ENCODE data around the gene CSF1. TPM values are rescaled to one million over a fixed set of nuclear protein-coding genes. Genes with fewer than 3 reads are reported as not detected.
A peak's percentile ranks its signal among the peaks of the same experiment; 100 is the strongest.
"Not testable (repeated sequence)": the region's sequence is repeated elsewhere in the genome, so short reads cannot be mapped to it uniquely, and the experiment has no call there.

CSF1 gene, protein sequence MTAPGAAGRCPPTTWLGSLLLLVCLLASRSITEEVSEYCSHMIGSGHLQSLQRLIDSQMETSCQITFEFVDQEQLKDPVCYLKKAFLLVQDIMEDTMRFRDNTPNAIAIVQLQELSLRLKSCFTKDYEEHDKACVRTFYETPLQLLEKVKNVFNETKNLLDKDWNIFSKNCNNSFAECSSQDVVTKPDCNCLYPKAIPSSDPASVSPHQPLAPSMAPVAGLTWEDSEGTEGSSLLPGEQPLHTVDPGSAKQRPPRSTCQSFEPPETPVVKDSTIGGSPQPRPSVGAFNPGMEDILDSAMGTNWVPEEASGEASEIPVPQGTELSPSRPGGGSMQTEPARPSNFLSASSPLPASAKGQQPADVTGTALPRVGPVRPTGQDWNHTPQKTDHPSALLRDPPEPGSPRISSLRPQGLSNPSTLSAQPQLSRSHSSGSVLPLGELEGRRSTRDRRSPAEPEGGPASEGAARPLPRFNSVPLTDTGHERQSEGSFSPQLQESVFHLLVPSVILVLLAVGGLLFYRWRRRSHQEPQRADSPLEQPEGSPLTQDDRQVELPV
- total RNA-seq (ENCODE audit: insufficient read depth, low replicate concordance): 5.8 TPM

DNA sequence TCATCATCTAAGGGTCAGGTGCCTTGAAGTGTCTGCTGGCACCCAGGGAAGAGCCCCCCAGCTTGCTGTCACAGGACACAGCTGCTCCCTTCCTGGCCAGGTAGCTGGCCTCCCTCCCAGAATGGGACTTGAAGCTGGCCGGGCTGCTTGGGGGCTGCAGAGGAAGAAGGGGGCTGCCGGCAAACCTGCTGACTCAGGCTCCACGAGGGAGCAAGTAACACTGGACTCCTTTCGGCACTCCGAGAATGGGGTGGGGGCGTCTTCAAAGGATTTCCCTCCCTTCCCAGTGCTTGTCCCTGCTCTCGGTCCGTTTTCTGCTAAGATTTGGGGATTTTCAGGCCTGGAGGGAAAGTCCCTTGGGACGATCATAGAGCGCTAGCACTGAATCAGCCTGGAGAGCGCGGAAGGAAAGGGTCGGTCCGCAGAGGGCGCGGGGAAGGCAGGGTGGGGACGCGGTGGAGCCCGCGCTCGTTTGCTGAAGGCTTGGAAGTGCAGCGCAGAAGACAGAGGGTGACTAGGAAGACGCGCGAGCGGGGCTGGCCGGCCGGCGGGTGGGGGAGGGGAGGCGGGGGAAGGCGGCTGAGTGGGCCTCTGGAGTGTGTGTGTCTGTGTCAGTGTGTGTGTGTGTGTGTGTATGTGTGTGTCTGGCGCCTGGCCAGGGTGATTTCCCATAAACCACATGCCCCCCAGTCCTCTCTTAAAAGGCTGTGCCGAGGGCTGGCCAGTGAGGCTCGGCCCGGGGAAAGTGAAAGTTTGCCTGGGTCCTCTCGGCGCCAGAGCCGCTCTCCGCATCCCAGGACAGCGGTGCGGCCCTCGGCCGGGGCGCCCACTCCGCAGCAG, at the start of gene CSF1:
CSF1 (plus strand) TSS at position 727 of the 840 bp plus-strand sequence. CDS start 175 bp downstream, outside the sequence.
- peak; percentile 82 for DNase-seq (ENCODE audit: low spot score)

DNA sequence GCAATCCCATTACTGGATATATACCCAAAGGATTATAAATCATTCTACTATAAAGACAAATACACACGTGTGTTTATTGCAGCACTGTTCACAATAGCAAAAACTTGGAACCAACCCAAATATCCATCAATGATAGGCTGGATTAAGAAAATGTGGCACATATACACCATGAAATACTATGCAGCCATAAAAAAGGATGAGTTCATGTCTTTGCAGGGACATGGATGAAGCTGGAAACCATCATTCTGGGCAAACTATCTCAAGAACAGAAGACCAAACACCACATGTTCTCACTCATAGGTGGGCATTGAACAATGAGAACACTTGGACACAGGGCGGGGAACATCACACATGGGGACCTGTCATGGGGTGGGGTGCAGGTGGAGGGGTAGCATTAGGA, 49.0 kb upstream of the CSF1 start:
- DNase-seq (ENCODE audit: low spot score): not testable (repeated sequence)

DNA sequence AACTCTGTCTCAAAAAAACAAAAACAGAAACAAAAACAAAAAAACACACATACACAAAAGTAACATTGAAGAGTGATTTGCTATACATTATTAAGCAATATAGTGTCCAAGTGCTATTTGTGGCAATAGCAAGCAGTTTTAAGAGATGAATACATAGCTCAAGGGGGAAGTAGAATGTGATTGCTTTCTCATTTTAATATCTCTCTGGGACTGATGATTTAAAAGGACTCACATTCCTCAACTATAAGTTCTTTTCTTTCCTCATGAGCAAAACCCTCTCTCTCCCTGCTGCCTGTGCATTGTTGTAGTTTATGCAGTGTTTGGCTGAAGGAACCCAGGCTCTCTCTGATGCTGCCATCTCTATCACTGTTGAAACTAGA, 47.0 kb upstream of the CSF1 start:
- DNase-seq (ENCODE audit: low spot score): no peak

DNA sequence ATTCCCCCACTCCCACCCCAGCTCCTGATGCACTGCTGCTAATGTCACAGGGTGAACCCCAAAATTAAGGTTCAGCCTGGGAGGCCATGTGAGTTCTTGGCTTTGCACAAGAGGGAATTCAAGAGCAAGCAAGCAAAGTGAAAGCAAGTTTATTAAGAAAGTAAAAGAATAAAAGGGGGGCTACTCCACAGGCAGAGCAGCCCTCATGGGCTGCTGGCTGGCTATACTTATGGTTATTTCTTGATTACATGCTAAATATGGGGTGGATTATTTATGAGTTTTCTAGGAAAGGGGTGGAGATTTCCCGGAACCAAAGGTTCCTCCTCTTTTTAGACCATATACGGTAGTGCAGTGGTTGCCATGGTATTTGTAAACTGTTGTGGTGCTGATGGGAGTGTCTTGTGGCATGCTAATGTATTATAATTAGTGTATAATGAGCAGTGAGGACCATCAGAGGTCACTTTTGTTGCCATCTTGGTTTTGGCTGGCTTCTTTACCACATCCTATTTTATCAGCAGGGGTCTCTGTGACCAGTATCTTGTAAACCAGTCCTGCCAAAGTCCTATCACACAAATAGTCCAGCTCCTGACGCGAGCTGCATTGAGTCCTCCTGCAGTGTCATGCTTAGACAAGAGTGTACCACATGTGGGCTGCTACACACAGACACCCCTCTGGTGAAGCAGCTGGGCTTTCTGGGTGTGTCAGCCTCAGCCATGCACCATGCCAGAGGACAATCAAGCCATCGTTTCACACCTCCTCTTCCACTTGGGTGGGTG, 46.4 kb upstream of the CSF1 start:
- DNase-seq (ENCODE audit: low spot score): no peak

DNA sequence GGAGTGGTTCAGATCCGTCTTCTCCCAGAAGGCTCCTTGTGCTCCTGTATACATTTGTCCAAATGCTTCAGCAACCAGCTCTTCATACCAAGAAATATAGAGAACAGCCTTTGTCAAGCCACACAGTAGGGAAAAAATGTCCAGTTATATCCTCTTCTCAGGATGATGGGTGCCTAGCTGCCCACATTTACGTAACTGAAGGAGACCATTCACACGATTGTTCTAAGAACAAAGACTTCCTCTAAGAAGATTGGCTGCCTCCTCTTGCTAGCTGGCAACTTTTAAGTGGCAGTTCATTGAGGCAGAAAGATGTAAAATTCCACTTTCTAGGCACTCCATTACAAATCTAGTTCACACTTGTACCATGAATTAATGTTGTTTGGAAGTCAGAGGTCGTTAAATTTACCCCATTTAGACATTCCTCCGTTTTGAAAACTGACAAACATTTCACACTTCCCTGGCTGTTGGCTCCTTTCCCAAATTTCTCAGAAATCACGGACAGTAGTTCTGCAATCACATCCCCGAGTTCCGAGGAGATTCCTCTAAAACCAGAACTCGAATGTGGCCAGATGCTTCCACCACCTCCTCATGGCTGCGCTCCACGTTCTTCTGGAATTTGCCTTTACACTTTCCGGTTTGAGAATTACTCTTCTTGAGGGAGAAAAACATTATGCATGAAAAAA, 45.6 kb upstream of the CSF1 start:
- no peak for DNase-seq (ENCODE audit: low spot score)

DNA sequence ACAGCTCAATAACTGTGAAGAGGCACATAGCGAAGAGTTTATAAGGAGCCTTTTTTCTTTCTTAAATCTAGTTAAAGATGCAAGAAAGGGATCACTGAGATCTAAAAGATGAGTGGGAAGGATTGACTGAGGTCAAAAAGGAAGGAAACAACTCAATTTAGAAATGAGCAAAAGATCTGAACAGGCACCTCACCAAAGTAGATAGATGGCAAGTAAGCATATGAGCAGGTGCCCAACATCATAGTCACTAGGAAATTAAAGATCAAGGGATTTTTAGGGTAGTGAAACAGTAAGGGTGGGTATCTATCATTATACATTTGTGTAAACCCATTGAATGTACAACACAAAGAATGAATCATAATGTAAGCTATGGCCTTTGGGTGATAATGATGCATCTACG, 44.6 kb upstream of the CSF1 start:
- no peak for DNase-seq (ENCODE audit: low spot score)

DNA sequence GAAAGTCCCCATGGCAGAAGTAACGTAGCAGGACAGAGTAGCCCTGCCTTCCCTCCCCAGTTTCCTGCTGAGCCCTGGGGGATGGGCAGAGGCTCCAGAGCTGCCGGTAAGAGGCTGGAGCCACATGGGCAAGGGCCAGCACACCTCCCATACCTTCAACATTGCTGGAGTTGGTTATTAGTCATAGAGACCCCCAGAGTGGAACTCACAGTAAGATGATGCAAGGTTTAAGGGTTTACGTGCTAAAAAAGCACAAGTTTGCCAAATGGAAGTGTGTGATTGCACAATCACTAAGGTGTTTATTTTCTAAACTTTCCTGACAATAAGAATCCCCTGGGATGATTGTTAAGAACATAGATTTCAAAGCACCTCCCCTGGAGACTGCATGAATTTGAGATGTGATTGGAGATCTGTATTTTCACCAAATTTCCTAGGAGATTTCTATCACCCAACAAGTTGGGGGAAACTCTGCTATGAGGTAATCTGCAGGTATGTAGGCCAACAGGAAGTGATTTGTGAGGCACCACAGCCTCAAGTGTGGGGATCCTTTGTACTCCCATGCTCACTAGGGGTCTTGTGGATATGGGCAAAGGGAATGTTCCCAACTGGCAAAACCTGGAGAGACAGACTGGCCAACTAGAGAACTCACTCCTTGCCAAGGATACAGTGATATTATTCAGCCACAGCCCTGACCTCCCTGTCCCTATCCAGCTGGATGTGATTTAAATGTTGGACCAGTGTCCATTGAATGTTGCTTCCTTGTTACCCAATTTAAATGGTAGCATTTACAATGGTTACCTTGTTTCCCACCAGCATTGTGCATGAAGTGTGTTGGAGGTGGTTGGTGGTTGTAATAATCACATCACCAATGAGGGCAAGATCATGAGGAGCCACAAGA, 37.1 kb upstream of the CSF1 start:
- DNase-seq (ENCODE audit: low spot score): no peak

DNA sequence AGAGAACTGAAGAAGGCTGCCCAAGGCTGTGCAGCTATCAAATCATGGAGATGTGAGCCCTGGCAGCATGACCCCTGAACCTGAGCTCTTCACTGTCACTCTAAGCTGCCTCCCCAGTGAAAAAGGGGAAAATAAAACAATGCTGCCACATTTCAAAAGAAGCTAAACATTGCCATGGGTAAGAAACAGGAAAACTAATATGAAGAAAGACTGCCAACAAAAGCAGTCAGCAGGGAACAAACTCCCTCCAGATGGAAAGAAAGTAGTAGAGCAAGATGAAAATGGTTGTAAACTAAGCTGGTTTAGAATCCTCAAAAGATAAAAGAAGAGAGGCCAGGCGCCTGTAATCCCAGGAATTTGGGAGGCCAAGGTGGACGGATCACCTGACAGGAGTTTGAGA, 36.2 kb upstream of the CSF1 start:
- no peak for DNase-seq (ENCODE audit: low spot score)

DNA sequence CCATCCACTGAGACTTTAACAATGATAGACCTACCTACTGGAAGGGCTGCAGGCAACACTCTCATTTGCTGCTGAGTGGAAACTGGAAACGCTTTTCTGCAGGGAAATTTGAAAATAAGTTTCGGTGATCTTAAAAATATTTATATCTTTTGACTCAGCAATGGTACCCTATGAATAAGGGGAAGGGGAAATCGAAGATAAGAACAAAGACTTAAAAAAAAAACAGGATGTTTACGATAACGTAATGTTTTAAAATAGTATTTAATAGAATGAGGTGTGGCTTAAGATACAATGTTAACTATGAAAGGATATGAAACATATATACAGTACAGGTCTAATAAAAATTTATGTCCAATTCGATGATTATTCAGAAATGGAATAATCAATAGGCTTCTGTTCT, 34.8 kb upstream of the CSF1 start:
- no peak for DNase-seq (ENCODE audit: low spot score)

DNA sequence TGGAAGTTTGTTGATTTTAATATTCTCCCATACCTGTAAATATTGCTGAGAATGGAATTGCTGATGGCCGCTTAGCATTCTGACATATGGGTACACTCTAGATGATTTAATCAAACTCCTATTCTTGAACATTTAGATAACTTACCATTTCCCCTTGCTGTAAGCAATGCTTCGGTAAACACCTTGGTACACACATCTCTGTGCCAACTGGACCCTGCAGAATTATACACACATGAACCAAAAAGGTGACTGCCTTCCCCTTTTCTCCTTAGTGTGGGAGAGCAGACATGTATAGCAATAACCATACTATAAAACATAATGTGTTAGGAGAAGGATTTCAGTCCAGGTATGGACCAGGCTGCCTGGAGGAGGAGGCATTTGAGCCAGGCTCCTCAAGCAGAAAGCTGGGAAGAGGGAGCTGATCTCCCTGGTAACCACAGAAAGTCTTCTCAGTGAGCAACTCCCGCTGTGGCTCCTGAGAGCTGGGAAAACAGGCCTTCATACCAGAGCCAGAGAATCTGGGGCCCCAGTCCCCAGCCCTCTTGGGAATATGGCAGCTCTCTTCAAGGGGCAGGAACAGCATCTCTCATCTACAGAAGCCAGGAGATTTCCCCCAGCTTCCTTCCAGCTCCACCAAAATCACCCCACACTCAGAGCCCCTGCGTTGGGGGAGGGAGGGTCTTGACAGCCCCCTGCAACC, 33.9 kb upstream of the CSF1 start:
- DNase-seq (ENCODE audit: low spot score): peak; percentile 69

DNA sequence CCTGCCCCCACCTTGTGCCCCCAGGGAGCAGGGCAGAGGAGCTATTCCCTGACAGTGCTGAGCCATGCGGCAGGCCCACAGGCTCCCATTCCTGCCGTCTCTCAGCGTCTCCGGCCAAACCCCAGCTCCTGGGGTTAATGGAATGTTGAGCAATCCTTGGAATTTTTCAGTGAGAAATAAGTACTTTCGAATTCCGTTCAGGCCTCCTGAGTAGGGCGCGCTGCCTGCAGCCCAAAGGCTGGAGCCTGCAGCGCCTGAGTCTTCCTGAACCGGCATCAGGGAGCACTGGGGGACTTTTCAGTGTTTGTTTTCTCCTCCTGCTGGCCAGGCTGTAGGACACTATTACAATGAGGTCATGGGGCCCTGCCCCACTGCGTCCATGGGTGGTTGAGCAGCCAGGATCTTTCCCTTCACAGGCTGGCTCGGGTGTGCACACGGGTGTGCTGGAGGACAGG, 33.3 kb upstream of the CSF1 start:
- peak; percentile 91 for DNase-seq (ENCODE audit: low spot score)

DNA sequence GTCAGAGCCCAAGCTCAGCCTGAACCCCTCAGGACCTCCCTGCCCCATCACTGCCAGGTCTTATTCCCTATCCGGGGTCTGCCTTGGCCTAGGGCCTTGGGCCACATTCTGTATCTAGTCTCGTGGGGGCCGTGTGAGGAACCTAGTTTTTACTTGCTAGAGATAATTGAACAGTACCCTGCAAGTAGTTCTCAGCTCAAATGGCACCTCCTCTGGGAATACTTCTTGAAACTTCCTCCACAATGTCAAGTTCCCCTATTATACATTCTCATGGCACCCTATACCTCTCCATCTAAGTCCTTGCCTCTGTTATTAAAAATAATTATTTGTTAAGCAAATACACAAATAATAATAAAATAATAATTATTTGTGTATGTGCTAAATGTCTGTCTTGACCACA, 32.9 kb upstream of the CSF1 start:
- no peak for DNase-seq (ENCODE audit: low spot score)

DNA sequence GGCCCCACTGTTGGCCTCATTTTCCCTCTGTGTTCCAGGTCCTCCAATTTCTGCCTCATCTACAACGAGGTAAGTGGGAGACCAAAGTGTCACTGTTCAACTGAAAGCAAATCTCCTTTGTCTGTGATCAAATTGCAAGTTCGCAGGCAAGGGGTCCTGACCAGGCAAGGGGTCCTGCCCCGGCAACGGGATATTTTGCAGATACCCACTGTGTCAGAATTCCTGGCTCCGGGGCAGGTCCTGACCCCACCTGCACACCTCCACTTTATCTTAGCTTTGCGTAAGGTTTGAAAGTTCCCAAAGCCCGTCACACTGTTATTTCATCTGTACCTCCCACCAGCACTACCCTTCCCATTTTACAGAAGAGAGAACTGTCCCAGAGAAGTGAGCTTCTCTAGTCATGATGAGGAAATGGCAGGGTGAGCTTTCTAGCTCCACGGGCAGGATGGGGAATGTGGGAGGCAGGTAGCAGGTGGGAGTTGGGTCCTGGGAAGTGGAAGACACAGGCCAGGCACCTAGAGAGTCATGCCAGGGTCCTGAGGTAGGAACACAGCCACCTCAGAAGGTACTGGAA, 32.0 kb upstream of the CSF1 start:
- no peak for DNase-seq (ENCODE audit: low spot score)

DNA sequence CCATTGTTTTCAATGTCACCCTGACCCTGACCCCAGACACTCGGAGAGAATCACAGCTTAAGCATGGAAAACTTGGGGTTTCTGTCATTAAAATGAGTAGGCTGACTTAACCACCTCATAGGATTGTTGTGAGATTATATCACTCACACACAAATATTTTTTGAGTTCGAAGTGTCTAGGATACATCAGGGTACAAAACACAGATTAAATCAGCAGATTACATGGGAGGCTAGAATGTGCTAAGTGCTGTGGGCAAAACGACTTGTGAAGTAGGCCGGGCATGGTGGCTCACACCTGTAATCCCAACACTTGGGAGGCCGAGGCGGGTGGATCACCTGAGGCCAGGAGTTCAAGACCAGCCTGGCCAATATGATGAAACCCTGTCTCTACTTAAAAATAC, 31.3 kb upstream of the CSF1 start:
- DNase-seq (ENCODE audit: low spot score): not testable (repeated sequence)

DNA sequence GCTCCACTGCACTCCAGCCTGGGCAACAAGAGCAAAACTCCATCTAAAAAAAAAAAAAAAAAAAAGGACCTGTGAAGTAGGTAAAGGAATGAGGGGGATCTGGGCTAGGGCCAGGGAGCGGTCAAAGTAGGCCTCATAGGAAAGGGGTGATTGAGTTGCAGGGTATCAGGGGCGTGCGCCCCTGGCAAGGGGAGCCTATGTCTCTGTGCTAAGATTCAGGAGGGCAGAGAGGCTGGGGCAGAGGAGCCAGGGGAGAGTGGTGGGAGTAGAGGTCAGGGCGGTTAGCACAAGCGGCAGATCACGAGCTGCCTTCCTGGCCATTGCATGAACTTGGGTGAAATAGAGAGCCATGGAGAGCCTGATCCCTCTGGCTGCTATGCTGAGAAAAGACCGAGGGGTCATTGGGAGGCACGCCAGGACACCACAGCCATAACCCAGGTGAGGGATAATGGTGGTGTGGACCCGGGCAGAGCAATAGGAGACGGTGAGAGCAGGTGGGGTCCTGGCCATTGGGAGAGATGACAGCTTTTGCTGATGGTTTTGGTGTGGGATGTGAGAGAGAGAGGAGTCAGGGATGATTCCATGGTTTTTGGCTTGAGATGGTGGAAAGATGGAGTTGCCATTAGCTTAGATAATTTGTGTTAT, 30.6 kb upstream of the CSF1 start:
- no peak for DNase-seq (ENCODE audit: low spot score)

DNA sequence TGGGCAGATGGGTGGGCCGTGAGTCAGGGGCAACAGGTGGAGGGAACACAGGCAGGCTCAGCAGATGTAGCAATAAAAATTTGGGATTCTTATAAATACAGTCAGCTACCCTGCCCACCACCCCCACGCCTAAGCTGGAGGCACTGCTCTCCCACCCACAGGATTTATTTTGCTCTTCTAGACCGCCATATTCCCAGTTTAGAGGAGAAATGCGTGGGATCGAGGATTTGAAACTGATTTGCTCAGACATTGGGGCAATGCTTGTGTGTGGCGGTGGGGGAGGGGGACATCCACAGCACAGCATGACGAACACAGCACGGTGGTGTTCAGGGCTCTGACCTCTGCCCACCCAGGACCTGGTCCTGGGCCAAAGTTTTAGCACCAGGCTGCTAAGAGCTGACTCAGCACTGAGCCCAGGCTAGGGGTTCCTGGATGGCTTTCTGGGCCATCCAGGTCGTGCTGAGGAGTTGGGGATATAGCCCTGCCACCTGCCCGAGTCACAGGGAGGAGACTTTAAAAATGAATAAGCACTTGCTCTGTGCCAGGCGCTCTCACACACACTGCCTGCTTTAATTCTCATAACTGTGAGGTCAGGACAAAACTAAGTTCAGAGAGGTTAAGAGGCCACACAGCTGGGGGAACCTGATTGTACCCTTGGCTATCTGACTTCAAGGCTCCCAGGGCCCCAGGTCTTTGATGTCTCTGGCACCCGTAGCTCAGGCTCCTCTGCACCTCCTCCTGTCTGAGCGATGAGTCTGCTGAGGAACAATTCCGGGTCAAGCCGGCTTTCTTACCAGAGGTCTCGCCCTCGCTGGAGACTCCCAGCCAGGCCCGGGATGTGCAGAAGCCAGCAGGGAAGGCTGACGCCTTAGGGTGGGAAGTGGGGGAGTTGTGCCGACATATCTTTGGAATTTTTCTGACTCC, 29.4 kb upstream of the CSF1 start:
- no peak for DNase-seq (ENCODE audit: low spot score)

DNA sequence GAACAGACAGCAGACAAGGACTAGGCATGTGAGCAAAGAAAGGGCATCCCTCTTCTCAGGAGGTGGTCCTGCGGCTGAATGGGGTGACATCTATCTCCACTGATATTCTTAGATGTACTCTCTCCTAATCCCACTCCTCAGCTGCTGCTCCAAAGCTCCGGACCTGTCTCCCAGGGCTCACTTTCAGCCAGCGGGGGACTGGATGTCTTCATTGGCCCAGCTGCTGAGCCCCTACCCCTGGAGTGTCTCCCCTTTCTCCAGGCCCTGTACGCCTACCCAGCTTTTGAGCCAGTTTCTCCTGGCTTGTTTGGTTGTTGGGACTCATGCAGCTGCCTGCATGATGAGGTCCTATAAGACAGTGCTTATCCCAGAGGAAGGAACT, 28.8 kb upstream of the CSF1 start:
- no peak for DNase-seq (ENCODE audit: low spot score)
